Spleen (tissue), 7 donors: ENCODE results near the gene DGCR6L.

Experiments
- POLR2A ChIP-seq, 3 donors: fragments of 450-650 bp; IDR thresholded peaks; one replicate each; pipeline ENCODE4 v1.5.1; 2017; ENCODE audit warnings: antibody characterized with exemption in 3 of 3, mild to moderate bottlenecking in 1 of 3
- POLR2AphosphoS5 ChIP-seq, 3 donors: sonication (generic); formaldehyde crosslinking; IDR thresholded peaks; one replicate each; pipeline ENCODE4 v1.5.1; 2017; ENCODE audit warnings: antibody characterized with exemption in 3 of 3
- TF ChIP-seq, protein P1 (sequence below), 11 experiments: fragments of 200-600 bp in 7 of 11; fragments of 450-650 bp in 4 of 11; sonication (generic) in 4 of 11; IDR thresholded peaks in 8 of 11; conservative IDR thresholded peaks in 3 of 11; 1 replicate in 7 of 11; 2 replicates in 4 of 11; pipeline versions ENCODE4 v1.4.0 to v1.8.0; 2016 to 2021; ENCODE audit warnings: antibody characterized with exemption in 11 of 11, inconsistent platforms in 4 of 11, mild to moderate bottlenecking in 1 of 11
- donor health status: DM: no; HTN: no; CAD: no; lungs with moderate emphysema.
- donor health status: DM: no; HTN: no; CAD: no.
- donor health status: DM: no; HTN: no; CAD: no.

DNA sequence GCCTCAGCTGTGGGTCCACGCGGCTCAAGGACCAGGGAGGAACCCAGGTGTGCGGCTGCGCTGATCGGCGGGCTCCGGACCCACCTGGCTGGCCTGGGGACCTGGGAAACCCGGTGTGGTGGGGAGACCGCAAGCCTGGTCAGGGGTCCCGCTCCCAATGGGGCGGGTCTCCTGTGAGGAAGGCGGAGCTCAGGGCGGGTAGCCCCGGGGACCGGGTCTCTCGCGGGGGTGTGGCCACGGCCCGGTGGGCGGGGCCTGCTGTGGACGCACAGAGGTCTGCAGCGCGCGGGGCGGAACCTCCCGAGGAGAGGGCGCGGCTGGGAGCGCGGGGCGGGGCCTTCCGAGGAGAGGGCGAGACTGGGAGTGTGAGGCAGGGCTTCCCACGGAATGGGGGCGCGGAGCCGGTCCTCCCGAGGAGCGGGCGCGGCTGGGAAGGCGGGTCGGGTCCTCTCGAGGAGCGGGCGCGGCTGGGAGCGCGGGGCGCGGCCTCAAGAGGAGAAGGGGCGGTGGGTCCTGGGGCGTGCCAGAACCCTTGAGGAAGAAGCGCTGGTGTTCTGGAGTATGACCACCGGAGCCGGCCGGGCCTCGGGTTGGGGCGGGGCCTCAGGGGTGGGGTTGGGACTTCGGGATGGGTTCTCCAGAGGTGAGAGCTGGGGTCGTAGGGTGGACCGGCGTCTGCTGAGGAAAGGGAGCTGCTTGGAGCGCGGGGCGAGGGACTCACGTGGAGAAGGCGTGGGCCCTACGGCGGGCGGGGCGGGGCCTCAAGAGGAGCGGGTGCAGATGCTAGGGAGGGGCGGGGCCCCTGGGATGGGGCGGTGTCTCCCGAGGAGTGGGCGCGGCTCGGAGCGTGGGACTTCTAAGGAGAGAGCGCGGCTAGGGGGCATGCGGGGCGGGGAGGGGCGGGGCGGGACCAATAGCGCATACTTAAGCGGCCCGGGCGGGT is 20.8 kb downstream of the DGCR6L start:
- no peak for TF ChIP-seq POLR2A (IDR thresholded peaks at IDR 0.05)
- TF ChIP-seq, protein P1, sequence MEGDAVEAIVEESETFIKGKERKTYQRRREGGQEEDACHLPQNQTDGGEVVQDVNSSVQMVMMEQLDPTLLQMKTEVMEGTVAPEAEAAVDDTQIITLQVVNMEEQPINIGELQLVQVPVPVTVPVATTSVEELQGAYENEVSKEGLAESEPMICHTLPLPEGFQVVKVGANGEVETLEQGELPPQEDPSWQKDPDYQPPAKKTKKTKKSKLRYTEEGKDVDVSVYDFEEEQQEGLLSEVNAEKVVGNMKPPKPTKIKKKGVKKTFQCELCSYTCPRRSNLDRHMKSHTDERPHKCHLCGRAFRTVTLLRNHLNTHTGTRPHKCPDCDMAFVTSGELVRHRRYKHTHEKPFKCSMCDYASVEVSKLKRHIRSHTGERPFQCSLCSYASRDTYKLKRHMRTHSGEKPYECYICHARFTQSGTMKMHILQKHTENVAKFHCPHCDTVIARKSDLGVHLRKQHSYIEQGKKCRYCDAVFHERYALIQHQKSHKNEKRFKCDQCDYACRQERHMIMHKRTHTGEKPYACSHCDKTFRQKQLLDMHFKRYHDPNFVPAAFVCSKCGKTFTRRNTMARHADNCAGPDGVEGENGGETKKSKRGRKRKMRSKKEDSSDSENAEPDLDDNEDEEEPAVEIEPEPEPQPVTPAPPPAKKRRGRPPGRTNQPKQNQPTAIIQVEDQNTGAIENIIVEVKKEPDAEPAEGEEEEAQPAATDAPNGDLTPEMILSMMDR (IDR thresholded peaks at IDR 0.05 in 8 of 11, conservative IDR thresholded peaks at IDR 0.05 in 3 of 11) = peak in 1 of 11 experiments; percentile 16
- TF ChIP-seq POLR2AphosphoS5 (IDR thresholded peaks at IDR 0.05) = peak in 2 of 3 donors; percentile 39 to 55
